ENCODE data around the gene ATF2. TPM values are rescaled to one million over a fixed set of nuclear protein-coding genes. Genes with fewer than 3 reads are reported as not detected.
A peak's percentile ranks its signal among the peaks of the same experiment; 100 is the strongest.

Gene ATF2
- total and polyA plus RNA-seq, 2 of the 4 experiments (the other 2 are of a cell fraction): 23.2 to 60.0 TPM

- Histone ChIP-seq H4K91ac (ENCODE audit: insufficient read depth, low read depth, low read length) (peak within 1 kb of the TSS; percentile 79), H3K9me1 (ENCODE audit: insufficient read depth, low read length) (no peaks in the 10 kb centered on the region), H3K4me3 (ENCODE audit: insufficient read depth, low read depth, low read length) (peak within 1 kb of the TSS; percentile 89), H3K9me3 (ENCODE audit: control insufficient read depth, insufficient read depth, low read length) (no peaks in the 10 kb centered on the region), H2AFZ (replicated peaks; ENCODE audit: low read length, poor library complexity) (peak within 1 kb of the TSS; percentile 97), H2BK5ac (ENCODE audit: low read depth, low read length, poor library complexity, severe bottlenecking) (peak within 1 kb of the TSS; percentile 53), H4K5ac (ENCODE audit: low read depth, low read length) (peak within 1 kb of the TSS; percentile 91), H2BK120ac (ENCODE audit: low read depth, low read length) (peak within 1 kb of the TSS; percentile 58; the same call in 1 of the 2 replicates), H3K36me3 (ENCODE audit: control insufficient read depth, insufficient read depth, low read length) (peaks cover 11% of the 10 kb centered on the region), H3K14ac (replicated peaks; ENCODE audit: low read depth, low read length) (peak within 1 kb of the TSS; percentile 97), H3K27me3 (ENCODE audit: control insufficient read depth, insufficient read depth, low read length) (no peaks in the 10 kb centered on the region), H3K56ac (ENCODE audit: extremely low read depth, insufficient read depth, low read length) (peak within 1 kb of the TSS; percentile 86), H2BK20ac (ENCODE audit: low read depth, low read length) (peak within 1 kb of the TSS; percentile 59; the same call in 1 of the 2 replicates), H3K27ac (ENCODE audit: insufficient read depth, low read length) (peak within 1 kb of the TSS; percentile 97), H4K20me1 (ENCODE audit: insufficient read depth, low read length) (0 out of 2 replicates have a peak, but pooled peaks cover 3% of the 10 kb centered on the region), H2BK15ac (ENCODE audit: low read depth, low read length) (peak within 1 kb of the TSS; percentile 77; the same call in 1 of the 3 replicates), H4K8ac (ENCODE audit: low read depth in 2 of 2, low read length in 2 of 2) (peak within 1 kb of the TSS; percentile 97 to 99), H3K9ac (ENCODE audit: low read depth, low read length) (peak within 1 kb of the TSS; percentile 100), H3K18ac (ENCODE audit: low read depth, low read length) (peak within 1 kb of the TSS; percentile 50), H3K23ac (ENCODE audit: low read depth, low read length) (peak within 1 kb of the TSS; percentile 96), H3K4ac (ENCODE audit: low read depth, low read length) (peak within 1 kb of the TSS; percentile 94), H2AK5ac (ENCODE audit: low read depth, low read length) (peak within 1 kb of the TSS; percentile 82), H2AK9ac (replicated peaks; ENCODE audit: low read depth, low read length, poor library complexity) (peak within 1 kb of the TSS; percentile 97), H3K4me2 (ENCODE audit: low read depth, low read length) (peak within 1 kb of the TSS; percentile 94), H3K4me1 (ENCODE audit: control insufficient read depth, insufficient read depth, low read length) (no peaks in the 10 kb centered on the region), H3K79me1 (ENCODE audit: low read depth in 1 of 2, low read length in 2 of 2) (peaks cover 9 to 17% of the 10 kb centered on the region in 2 experiments)
- POLR2A ChIA-PET (ENCODE audit: unreplicated experiment): no interaction called here
- BruUV-seq (replicated peaks): TSS peak; percentile 29
- WGBS, 2 experiments (ENCODE audit: extremely low coverage in 2 of 2, insufficient read length in 1 of 2): 0% methylated on average over 36 of the region's 53 CpGs; no CpG with 5 or more reads in 1 of the 2 experiments
- in situ Hi-C loops (cut with MboI; ENCODE audit: low sequenced_read_pairs) (no loop called here), dilution Hi-C loops (cut with HindIII; ENCODE audit: low sequenced_read_pairs, unreplicated experiment) (no loop called here), intact Hi-C loops (cut with micrococcal nuclease) (no loop called here)
- ATAC-seq (ENCODE audit: low read depth): peak; percentile 92
- CTCF ChIA-PET: no interaction called here
- peak; percentile 91 for DNase-seq
- no peak for TF ChIP-seq MAFK (IDR thresholded peaks at IDR 0.05; ENCODE audit: low read depth, low read length)
- no peak for TF ChIP-seq NFE2L2 (IDR thresholded peaks at IDR 0.05; ENCODE audit: low read depth, low read length)
- no peak for TF ChIP-seq SMC3 (IDR thresholded peaks at IDR 0.05; ENCODE audit: low read depth, low read length)
- 0 out of 2 replicates have a peak, but pooled peaks have one; percentile 54 for TF ChIP-seq CHD1 (IDR thresholded peaks at IDR 0.05; ENCODE audit: low read depth, low read length)
- TF ChIP-seq CTCF (conservative IDR thresholded peaks at IDR 0.05; ENCODE audit: low read depth, low read length): 0 out of 2 replicates have a peak, but pooled peaks have one; percentile 15
- peak; percentile 58; the same call in 1 of the 2 replicates for TF ChIP-seq POLR2A (IDR thresholded peaks at IDR 0.05; ENCODE audit: low read depth, low read length)
- 0 out of 2 replicates have a peak, but pooled peaks have one; percentile 46 for TF ChIP-seq MXI1 (IDR thresholded peaks at IDR 0.05; ENCODE audit: borderline replicate concordance, low read depth, low read length)
- TF ChIP-seq ELK1 (IDR thresholded peaks at IDR 0.05; ENCODE audit: borderline replicate concordance, low read depth, low read length): no peak
- TF ChIP-seq FOS (IDR thresholded peaks at IDR 0.05; ENCODE audit: low read depth, low read length): peak; percentile 24; the same call in 1 of the 2 replicates
- 0 out of 2 replicates have a peak, but pooled peaks have one; percentile 38 for TF ChIP-seq MAZ (IDR thresholded peaks at IDR 0.05; ENCODE audit: borderline replicate concordance, low read depth, low read length)
- TF ChIP-seq RCOR1 (IDR thresholded peaks at IDR 0.05; ENCODE audit: insufficient replicate concordance, low read length): no peak
- TF ChIP-seq USF2 (IDR thresholded peaks at IDR 0.05; ENCODE audit: low read depth, low read length): no peak
- no peak for TF ChIP-seq RFX5 (IDR thresholded peaks at IDR 0.05; ENCODE audit: low read depth, low read length)
Observed at GRCh38 chr2:175181104-175181876, 13.3 kb upstream of the ATF2 start, which contains the start of gene ATP5MC3. Gene ATP5MC3 (minus strand): TSS chr2:175181710. CDS start chr2:175181393, 317 bp downstream.

Measured in IMR-90 (cell line).